Measurements from ENCODE around the gene HK3. TPM values are rescaled to one million over a fixed set of nuclear protein-coding genes. Genes with fewer than 3 reads are reported as not detected.

HK3 gene, protein sequence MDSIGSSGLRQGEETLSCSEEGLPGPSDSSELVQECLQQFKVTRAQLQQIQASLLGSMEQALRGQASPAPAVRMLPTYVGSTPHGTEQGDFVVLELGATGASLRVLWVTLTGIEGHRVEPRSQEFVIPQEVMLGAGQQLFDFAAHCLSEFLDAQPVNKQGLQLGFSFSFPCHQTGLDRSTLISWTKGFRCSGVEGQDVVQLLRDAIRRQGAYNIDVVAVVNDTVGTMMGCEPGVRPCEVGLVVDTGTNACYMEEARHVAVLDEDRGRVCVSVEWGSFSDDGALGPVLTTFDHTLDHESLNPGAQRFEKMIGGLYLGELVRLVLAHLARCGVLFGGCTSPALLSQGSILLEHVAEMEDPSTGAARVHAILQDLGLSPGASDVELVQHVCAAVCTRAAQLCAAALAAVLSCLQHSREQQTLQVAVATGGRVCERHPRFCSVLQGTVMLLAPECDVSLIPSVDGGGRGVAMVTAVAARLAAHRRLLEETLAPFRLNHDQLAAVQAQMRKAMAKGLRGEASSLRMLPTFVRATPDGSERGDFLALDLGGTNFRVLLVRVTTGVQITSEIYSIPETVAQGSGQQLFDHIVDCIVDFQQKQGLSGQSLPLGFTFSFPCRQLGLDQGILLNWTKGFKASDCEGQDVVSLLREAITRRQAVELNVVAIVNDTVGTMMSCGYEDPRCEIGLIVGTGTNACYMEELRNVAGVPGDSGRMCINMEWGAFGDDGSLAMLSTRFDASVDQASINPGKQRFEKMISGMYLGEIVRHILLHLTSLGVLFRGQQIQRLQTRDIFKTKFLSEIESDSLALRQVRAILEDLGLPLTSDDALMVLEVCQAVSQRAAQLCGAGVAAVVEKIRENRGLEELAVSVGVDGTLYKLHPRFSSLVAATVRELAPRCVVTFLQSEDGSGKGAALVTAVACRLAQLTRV
- total RNA-seq, result 0.20 and 0.39 TPM in 2 replicates

DNA sequence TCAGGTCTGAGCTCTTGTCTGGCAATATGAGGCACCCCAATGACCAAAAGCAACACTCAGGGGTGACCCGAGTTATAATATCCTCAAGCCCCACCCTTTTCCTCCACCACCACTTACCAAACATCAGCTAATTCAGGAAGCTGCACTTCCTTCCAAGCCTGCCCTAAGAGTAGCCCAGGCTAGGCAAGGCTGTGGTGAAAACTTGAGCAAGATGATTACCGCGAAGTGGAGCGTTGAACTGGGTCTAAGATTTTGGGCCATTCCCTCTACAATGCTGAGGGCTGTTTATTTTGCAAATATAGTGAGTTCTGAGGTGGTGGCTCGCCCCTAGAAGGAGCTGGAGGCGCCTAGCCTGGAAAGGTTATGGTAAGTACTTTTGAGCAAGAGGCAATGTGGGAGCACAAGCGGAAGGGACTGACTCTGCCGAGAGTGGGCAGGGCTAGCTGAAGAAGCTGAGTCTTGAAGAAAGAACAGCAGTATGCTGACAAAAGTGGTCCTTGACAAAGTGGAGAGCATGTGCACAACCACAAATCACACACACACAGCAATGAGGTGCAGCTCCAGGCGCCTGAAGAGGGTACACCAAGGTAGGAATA, at the start of gene HK3:
HK3 (minus strand) TSS at position 51 of the 596 bp plus-strand sequence. CDS start 3,187 bp downstream, outside the sequence.
- intact Hi-C loops (cut with micrococcal nuclease), result no loop called here

DNA sequence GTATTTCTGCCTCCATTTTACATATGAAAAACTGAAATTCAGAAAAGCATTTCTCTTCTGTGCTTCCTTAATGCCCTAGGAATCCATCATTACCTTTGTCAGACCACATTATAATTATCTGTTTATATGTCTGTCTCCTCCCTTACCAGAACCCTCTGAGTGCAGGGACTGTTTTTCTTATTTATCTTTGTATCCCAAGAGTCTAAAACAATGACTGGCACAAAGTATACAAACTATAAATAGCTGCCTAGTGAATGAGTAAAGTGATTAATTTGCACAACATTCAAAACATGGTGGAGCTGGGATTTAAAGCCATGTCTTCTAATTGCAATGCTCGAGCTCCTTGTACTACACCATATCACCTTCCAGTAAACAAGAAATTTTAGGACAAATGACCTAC, 49.3 kb upstream of the HK3 start:
- intact Hi-C loops (cut with micrococcal nuclease), result no loop called here

DNA sequence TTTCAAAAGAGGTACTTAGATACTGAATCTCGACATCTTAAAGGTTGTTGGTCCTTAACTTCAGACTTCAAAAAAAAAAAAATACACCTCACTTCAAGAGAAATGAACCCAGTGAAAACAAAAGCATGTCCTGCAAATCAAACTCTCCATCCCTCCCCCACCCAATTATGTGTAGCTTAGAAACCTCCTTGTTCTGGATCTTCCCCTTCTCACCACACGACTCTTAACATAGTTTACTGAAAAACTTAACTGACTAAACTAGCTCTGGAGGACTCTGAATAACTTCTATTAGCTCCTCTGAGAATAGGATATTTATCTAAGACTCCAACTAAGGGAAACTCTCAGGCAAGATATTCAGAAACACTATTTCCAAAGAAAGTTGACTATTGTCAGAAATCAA, 48.7 kb upstream of the HK3 start:
- intact Hi-C loops (cut with micrococcal nuclease), result no loop called here

DNA sequence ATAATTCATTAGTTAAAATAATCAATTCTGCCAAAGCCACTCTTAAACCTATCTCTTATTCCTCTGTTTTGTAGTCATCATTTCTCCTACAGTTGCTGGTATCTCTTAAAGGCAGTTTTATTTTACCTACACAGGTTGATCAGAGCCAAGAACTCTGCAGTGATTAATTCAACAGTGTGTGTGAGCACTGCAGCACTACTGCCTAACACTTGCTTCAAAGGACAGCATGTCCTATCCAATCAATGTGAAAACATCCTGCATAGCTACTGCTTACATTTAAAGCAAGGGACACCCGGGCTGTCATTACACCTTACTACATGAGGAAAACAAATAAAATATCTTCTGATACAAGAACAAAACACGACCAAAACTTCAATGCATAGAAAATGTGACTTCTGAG, 45.1 kb upstream of the HK3 start:
- intact Hi-C loops (cut with micrococcal nuclease), result no loop called here

DNA sequence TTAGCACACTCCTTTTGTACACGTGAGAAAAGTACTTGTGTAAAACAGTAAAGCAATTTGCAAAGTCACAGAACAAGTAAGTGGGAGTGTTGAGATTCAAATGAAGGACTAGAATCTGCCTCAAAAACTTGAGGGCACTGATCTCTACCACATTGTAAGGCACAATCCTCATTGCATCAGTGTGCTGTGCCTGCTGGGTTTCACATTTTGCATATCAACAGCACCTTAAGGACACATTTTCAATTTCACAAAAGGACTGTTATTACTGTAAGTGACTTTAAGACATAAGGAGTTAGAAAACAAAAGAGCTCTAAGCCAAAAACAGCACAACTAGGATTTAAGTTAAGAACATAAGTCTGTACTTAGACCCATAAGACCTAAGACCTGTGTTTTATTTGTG, 44.7 kb upstream of the HK3 start:
- intact Hi-C loops (cut with micrococcal nuclease), result no loop called here

DNA sequence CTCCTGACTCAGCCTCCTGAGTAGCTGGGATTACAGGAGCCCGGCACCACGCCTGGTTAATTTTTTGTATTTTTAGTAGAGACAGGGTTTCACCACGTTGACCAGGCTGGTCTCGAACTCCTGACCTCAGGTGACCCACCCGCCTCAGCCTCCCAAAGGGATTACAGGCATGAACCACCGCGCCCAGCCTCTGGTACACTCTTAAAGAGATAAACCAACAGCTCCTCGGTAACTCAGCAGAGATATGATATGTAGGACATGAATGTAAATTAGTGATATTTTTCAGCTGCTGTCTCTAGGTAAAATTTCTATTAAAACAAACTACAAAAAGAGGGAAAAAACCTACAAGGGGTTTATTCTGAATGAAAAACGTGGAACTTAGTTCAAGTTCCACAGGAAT, 42.8 kb upstream of the HK3 start:
- intact Hi-C loops (cut with micrococcal nuclease), result no loop called here

DNA sequence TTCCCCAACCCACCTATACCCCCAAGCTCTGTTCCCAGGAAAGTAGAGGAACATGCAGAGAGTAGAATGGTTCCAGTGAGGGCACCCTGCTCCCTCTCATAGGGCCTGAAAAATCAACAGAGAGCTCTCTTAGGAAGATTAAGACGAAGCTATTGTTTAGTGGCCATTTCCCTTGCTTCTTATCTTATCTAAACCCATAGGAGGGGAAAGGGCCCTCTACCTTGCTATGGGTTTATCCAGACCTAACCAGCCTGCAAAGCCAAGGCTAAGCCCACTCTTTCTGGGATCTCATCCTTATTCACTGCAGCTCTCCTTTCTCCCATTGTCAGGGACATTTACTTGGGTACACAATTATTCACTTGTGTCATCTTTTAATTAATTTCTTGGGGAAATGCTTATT, 39.3 kb upstream of the HK3 start:
- intact Hi-C loops (cut with micrococcal nuclease), result no loop called here

DNA sequence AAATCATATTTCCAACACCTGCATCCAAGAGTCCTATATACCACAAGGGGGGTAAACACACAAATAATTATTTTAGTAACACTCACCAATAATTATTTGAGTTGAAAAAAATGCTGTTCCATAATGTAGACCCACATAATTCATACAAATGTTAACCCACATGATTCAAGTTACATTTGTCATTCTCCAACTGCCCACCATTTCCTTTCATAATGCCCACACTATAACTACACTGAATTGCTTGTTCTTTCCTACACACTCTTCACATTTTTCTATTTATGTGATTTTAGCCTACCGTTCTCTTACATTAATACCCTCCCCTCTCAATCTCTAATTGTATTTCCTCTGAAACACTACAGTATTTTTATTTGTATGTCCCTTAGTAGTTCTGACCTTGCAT, 35.9 kb upstream of the HK3 start:
- intact Hi-C loops (cut with micrococcal nuclease), result no loop called here

DNA sequence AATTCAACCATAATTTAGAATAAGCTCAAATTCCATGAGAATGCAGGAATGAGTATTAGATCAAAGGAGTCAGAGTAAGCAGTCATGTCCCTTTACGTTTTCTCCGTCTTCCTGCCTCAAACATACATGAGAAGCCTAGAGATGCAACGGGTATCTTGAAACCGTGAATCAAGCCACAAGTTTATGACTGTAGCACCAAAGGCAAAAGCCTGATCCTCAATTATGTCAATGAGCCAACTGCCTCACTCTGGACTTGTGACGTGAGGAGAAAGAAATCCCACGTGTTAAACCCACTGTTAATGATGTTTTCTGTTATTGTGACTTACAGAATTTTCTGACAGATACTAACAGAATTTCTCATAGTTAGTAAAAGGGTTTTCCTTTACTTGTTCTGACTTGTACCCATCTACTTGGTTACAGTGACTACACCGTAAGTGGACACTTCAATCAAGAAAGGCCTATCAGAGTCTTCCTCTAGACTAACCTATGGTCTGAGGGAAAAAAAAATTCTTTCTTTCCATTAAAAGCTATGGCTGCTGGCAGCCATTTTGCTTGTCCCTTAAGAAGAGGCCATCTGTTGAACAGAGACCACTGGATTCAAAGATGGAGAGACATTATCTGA, 35.3 kb upstream of the HK3 start:
- intact Hi-C loops (cut with micrococcal nuclease), result no loop called here

DNA sequence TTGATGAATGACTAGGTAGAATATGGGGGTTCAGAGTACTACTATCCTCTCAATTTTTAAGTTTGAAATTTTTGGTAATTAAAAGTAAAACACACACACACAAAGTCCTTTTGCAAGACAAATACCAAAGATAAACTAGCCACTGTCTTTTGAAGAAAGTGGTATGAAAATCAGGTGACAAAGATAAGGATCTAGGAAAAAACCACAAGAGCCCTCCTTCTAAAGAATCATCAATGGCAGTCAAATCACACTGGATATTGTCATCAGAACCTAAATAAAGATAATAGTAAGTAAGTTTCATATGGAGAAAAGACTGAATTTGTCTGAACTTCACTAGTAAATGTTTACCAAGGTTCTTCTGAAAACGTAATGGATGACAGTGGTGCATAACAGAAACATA, 30.5 kb upstream of the HK3 start:
- intact Hi-C loops (cut with micrococcal nuclease), result no loop called here

DNA sequence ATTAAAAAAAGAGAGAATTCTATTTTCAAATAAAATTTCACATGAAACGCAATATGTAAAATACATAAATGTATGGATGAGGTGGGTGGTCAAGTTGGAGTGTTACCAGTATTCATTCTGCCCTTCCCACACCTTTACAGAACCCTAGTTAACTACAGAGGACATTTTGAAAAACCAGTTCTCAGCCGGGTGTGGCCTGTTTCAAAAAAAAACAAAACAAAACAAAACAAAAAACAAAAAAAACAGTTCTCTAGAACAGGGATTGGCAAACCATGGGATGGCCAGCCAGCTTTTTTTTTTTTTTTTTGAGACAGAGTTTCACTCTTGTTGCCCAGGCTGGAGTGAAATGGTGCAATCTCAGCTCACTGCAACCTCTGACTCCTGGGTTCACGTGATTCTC, 28.4 kb upstream of the HK3 start:
- intact Hi-C loops (cut with micrococcal nuclease), result no loop called here

DNA sequence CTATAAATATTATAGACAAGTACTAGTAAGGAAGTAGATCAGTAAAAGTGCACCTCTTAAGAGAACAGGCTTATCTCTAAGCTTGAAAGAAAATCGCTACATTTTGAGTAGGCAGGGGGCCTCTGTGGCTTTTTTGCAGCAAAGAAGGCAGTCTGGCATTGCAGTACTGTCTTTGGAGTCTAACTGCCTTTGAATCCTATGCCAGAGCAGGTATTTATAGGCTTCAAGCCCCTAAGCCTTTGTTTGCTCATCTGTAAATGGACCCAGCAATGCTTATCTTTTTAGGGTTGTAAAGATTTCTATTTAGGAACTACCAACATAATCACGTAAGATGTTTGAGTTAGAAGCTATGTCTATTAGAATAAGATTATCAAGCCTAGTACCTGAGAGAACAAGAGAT, 23.7 kb upstream of the HK3 start:
- intact Hi-C loops (cut with micrococcal nuclease), result no loop called here

DNA sequence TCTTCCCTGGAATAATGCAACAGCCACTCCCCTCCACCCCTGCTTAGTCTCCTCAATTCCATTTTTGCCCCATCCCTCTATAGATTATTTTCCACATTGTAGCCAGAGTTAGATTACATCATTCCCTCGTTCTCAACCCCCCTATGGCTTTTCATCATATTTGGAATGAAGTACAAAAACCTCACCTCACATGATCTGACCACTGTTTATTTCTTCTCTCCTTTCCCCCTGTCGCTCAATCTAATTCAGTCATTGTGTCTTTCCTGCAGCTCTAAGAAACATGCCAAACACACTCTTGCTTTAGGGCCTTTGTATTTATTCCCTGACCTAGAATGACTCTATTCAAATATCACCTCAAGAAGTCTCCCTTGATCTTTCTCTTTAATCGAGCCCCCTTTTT, 22.6 kb upstream of the HK3 start:
- intact Hi-C loops (cut with micrococcal nuclease), result no loop called here

DNA sequence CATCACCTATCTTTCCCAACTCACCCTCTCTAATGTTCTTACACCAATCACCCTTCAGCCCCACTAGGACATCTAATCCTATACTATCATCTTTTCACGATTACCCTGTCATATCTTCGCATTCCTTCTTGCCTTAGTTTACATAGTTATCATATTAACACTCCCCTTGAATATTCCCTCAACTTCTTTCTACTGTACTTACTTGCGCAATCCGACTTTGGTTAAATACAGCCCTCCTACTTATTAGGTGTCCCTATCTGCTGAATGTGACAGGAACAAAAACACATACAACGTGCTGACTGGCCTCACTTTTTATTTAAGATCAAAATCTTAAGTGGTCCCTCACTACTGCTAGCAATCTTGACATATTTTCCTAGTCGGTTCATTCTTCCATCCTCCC, 19.5 kb upstream of the HK3 start:
- intact Hi-C loops (cut with micrococcal nuclease), result no loop called here

DNA sequence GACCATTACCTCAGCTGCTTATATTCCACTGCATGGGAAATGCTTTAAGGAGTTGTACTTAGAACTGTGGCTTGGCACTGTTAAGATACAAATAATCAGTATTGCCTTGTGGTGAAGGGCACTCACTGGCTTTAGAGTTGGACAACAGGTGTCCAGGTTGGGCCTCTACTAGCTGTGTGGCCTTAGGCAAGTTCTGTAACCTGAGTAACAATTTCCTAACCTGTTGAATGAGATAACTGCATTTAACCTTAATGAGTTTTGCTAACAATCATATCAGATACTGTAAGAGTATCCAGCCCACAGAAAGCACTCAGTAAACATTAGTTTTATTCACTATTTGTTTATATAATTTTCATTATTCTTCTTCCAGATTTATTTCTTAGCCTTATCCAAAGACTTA, 17.2 kb upstream of the HK3 start:
- intact Hi-C loops (cut with micrococcal nuclease), result no loop called here

DNA sequence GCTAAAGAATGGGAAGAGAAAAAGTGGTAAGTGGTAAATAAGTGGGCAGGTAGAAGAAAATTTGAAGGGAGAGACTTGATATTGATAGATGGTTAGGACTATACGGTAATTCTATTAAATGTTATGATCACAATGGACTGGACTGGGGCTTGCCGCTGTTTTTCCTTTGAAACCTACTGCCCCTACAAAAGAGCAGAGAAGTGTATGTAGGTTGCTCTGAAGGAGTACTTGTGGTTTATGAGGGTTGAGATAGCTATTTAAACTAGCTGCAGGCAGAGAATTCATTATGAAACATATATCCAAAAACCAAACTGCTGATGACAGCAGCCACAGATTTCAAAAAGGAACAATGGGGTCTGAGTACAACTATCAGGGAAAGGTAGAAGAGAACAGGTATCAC, 16.8 kb upstream of the HK3 start:
- intact Hi-C loops (cut with micrococcal nuclease), result no loop called here

DNA sequence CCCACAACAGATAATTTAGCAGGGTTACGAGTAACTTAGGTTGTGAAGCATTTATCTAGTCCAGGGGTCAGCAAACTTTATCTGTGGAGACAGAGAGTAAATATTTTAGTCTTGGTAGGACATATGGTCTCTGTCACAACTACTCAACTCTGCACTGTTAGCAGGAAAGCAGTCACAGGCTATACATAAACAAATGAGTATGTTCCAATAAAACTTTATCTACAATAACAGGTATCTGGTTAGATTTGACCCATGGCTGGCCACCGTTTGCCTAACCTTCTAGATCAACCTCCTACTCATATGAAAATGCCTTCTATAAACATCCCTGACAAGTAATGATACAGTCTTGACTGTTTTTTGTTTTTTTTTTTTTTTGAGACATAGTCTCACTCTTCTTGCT, 13.0 kb upstream of the HK3 start:
- intact Hi-C loops (cut with micrococcal nuclease), result no loop called here

DNA sequence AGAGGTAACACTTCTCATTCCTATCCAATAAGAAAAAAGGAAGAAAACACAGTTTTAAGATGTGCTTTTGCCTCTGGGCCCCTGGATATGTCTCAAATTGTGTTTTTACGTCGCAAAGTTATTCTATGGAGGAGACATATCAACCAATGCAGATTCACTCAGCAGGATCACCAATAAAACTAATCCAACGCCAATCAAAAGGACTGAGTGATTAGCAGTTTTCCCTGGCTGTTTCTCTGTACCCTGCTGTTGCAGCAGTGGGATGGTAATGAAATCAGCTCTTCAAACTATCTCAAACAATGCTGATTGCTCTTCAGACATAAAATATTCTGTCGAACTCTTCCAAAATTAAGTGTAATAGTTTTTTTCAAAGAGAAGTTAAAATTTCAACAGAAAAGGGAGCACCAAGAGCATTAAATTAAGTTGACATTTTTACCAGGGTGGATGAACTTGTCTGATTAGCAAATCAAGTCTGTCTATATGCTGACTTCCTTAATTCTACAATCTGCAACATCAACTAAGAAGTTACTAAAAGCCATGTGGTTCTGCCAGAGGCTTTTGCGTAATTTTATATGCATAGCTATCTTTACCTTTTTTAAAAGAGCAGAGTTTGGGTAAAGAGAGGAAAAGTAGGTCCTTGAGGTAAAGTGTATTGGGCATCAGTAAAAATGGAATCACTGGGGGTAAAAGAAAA, 9.7 kb upstream of the HK3 start:
- intact Hi-C loops (cut with micrococcal nuclease), result no loop called here

DNA sequence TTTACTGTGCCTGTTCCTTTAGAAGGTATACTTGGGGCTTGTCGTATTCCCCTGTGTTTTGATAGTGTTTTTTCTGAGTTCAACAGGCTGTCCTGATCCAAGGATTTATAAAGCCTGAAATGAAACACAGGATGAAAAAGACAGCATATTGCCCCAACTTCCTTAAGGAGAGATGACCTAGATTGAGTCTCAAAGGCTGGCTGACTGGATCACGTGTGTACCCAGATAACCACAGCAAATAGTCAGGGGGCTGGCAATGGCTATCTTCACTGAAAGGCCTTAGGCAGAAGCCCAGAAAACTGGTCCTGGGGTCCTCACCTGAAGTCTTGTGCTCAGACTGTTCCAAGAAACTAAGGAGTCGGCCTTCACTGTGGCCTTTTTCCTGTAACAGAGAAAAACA, 7.7 kb upstream of the HK3 start:
- intact Hi-C loops (cut with micrococcal nuclease), result no loop called here

DNA sequence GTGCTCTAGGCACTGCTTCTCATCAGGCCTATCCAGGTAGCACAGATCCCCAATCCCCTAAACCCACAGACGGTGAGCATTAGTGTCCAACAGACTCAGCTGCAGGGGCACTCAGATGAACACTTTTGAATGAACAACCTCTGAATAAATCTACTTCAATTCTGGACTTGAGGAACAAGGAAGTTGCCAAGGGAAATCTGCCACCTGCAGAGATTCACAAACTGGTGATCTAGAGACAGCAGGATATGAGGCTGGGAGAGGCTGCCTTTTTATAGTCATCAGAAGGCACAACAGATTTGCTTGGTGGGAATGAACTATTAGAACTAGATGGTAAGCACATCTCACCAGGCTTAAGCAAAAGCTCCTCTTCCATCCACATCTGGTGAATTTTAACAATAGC, 7.0 kb upstream of the HK3 start:
- intact Hi-C loops (cut with micrococcal nuclease), result no loop called here

DNA sequence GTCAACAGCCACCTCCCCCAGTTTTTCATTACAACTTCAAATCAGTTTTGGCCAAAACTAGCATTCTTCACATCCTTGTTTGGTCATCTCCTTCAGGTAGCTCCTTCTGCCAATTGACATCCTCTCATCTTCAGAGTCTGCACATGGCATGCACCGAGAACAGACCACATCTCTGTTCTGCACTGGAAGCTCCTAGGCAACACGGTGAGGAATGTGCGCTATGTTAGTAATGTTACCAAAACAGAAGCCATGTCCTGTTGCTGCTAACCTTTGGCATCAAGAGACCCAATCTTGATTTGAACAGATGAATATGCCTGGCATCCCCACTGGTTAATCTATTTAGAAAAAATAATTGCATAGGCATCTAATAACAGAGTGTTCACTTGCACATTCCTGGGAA, 5.1 kb upstream of the HK3 start:
- intact Hi-C loops (cut with micrococcal nuclease), result no loop called here
